Mesendoderm (in vitro differentiated cells): ENCODE results near the gene WDR47. TPM values are rescaled to one million over a fixed set of nuclear protein-coding genes. Genes with fewer than 3 reads are reported as not detected.

Source experiments
- DNase-seq: peaks from one replicate; pipeline ENCODE4 v3.0.0; 2013
- H2AK5ac ChIP-seq: 2 replicates; pipeline ENCODE4 v1.6.1; 2013; ENCODE audit warnings: low read length, inconsistent platforms
- H2BK120ac ChIP-seq: 2 replicates; pipeline ENCODE4 v1.6.1; 2013; ENCODE audit warnings: low read depth, mild to moderate bottlenecking, low read length, moderate library complexity, mixed read lengths
- H2BK15ac ChIP-seq: replicated peaks from 2 replicates; pipeline ENCODE4 v1.6.1; 2013; ENCODE audit warnings: low read depth, mild to moderate bottlenecking, moderate library complexity
- H2BK5ac ChIP-seq: 2 replicates; pipeline ENCODE4 v1.6.1; 2013; ENCODE audit warnings: low read length, inconsistent platforms
- H3K18ac ChIP-seq: 2 replicates; pipeline ENCODE4 v1.6.1; 2013; ENCODE audit warnings: mild to moderate bottlenecking, low read length, mixed read lengths
- H3K23ac ChIP-seq: one replicate; pipeline ENCODE4 v1.6.1; 2013; ENCODE audit warnings: low read length
- H3K27ac ChIP-seq: 2 replicates; pipeline ENCODE4 v1.5.1; 2013; ENCODE audit warnings: low read depth, mild to moderate bottlenecking, inconsistent platforms, low read length, moderate library complexity
- H3K27me3 ChIP-seq: 2 replicates; pipeline ENCODE4 v1.6.1; 2013; ENCODE audit warnings: low read length, control low read depth, mild to moderate bottlenecking, inconsistent platforms; ENCODE audit not compliant: insufficient read depth, poor library complexity
- H3K36me3 ChIP-seq: 2 replicates; pipeline ENCODE4 v1.6.1; 2013; ENCODE audit warnings: low read length, inconsistent platforms; ENCODE audit not compliant: control insufficient read depth, insufficient read depth
- H3K4ac ChIP-seq: one replicate; pipeline ENCODE4 v1.6.1; 2013; ENCODE audit warnings: low read depth, mild to moderate bottlenecking, low read length, moderate library complexity
- H3K4me1 ChIP-seq: 2 replicates; pipeline ENCODE4 v1.6.1; 2013; ENCODE audit warnings: low read depth, low read length, inconsistent platforms; ENCODE audit not compliant: control insufficient read depth
- H3K4me2 ChIP-seq: 2 replicates; pipeline ENCODE4 v1.6.1; 2013; ENCODE audit warnings: low read length
- H3K4me3 ChIP-seq: 2 replicates; pipeline ENCODE4 v1.5.1; 2013; ENCODE audit warnings: mild to moderate bottlenecking, low read length
- H3K56ac ChIP-seq: one replicate; pipeline ENCODE4 v1.6.1; 2013; ENCODE audit warnings: low read length
- H3K79me1 ChIP-seq: 2 replicates; pipeline ENCODE4 v1.6.1; 2013; ENCODE audit warnings: low read length, inconsistent platforms
- H3K79me2 ChIP-seq: 2 replicates; pipeline ENCODE4 v1.6.1; 2013; ENCODE audit warnings: mild to moderate bottlenecking, low read length; ENCODE audit not compliant: control insufficient read depth, insufficient read depth
- H3K9ac ChIP-seq: 2 replicates; pipeline ENCODE4 v1.6.1; 2013; ENCODE audit warnings: low read length, inconsistent platforms
- H4K5ac ChIP-seq: one replicate; pipeline ENCODE4 v1.6.1; 2013; ENCODE audit warnings: low read length
- H4K8ac ChIP-seq: one replicate; pipeline ENCODE4 v1.6.1; 2013; ENCODE audit warnings: low read depth, mild to moderate bottlenecking, control low read depth, low read length, moderate library complexity
- WGBS: extraction: QIAGEN DNeasy Blood & Tissue Kit; methylation state at CpG from one replicate; pipeline ENCODE4 v1.1.7; 2013; ENCODE audit warnings: low lambda C conversion rate, missing lambda C conversion rate; ENCODE audit not compliant: insufficient coverage; ENCODE audit errors: extremely low coverage; 5-methylcytosine and 5-hydroxymethylcytosine counted together
- polyA plus RNA-seq, 2 experiments: library from polyadenylated mRNA; stranded (reverse); fragments of 200-250 nt; gene quantifications; one replicate each; pipeline ENCODE4 v1.2.3, GENCODE V29; 2013

The WDR47 gene
- 2.6 TPM for polyA plus RNA-seq (2013, experiment 1 of 2)
- polyA plus RNA-seq (2013, experiment 2 of 2) = 2.5 TPM

GRCh38 chr1:109041621-109042468 lies at the start of gene WDR47:
Gene WDR47 (minus strand): TSS chr1:109042102. CDS start chr1:109023512, 18,590 bp downstream.
- H4K8ac ChIP-seq = peak within 1 kb of the TSS; percentile 56
- H3K23ac ChIP-seq = peak within 1 kb of the TSS; percentile 48
- H3K27ac ChIP-seq = no peak within 1 kb of the TSS
- no peak within 1 kb of the TSS for H3K4ac ChIP-seq
- H3K27me3 ChIP-seq = no peaks in the 10 kb centered on the region
- H2AK5ac ChIP-seq = no peak within 1 kb of the TSS
- no peak within 1 kb of the TSS for H3K18ac ChIP-seq
- H3K79me1 ChIP-seq = no peaks in the 10 kb centered on the region
- no peaks in the 10 kb centered on the region for H3K79me2 ChIP-seq
- no peak within 1 kb of the TSS for H4K5ac ChIP-seq
- H3K4me3 ChIP-seq = peak within 1 kb of the TSS; percentile 84
- H2BK15ac ChIP-seq = no peak within 1 kb of the TSS
- no peak within 1 kb of the TSS for H2BK120ac ChIP-seq
- no peak within 1 kb of the TSS for H2BK5ac ChIP-seq
- H3K56ac ChIP-seq = peak within 1 kb of the TSS; percentile 88
- no peaks in the 10 kb centered on the region for H3K36me3 ChIP-seq
- peak; percentile 98 for DNase-seq
- peak within 1 kb of the TSS; percentile 79 for H3K4me2 ChIP-seq
- no CpG with 5 or more reads among the region's 90 CpGs for WGBS
- H3K9ac ChIP-seq = peak within 1 kb of the TSS; percentile 85
- no peaks in the 10 kb centered on the region for H3K4me1 ChIP-seq

- H4K8ac ChIP-seq = no peak overlapping the region
- no peak overlapping the region for H2BK15ac ChIP-seq
- peak; percentile 71 for DNase-seq
- no peak overlapping the region for H2AK5ac ChIP-seq
- WGBS = no CpG with 5 or more reads among the region's 13 CpGs
- no peak overlapping the region for H4K5ac ChIP-seq
- no peak overlapping the region for H2BK120ac ChIP-seq
- no peak overlapping the region for H3K18ac ChIP-seq
- H3K23ac ChIP-seq = no peak overlapping the region
- peak overlapping the region; percentile 92 for H3K56ac ChIP-seq
- no peaks in the 10 kb centered on the region for H3K36me3 ChIP-seq
- peak overlapping the region; percentile 11 for H3K4ac ChIP-seq
- H3K4me3 ChIP-seq = peak overlapping the region; percentile 71
- no peak overlapping the region for H2BK5ac ChIP-seq
- H3K9ac ChIP-seq = peak overlapping the region; percentile 88
- H3K27me3 ChIP-seq = no peaks in the 10 kb centered on the region
- H3K27ac ChIP-seq = peak overlapping the region; percentile 48
- peak overlapping the region; percentile 58 for H3K4me2 ChIP-seq
- H3K79me2 ChIP-seq = peaks cover 2% of the 10 kb centered on the region
- H3K79me1 ChIP-seq = peaks cover 4% of the 10 kb centered on the region
- H3K4me1 ChIP-seq = peaks cover 2% of the 10 kb centered on the region
Measured at GRCh38 chr1:109091078-109091838, 49.4 kb upstream of the WDR47 start.

GRCh38 chr1:109090196-109091077 lies 48.5 kb upstream of the WDR47 start, which contains the start of gene TMEM167B:
Gene TMEM167B (plus strand): TSS chr1:109090764. CDS start chr1:109090873, 109 bp downstream.
- Histone ChIP-seq H3K27ac (peak within 1 kb of the TSS; percentile 48), H3K9ac (peak within 1 kb of the TSS; percentile 88), H3K18ac (no peak within 1 kb of the TSS), H2BK15ac (no peak within 1 kb of the TSS), H2AK5ac (no peak within 1 kb of the TSS), H3K79me1 (peaks cover 4% of the 10 kb centered on the region), H3K79me2 (peaks cover 2% of the 10 kb centered on the region), H2BK5ac (no peak within 1 kb of the TSS), H3K23ac (no peak within 1 kb of the TSS), H3K4ac (peak within 1 kb of the TSS; percentile 11), H3K36me3 (no peaks in the 10 kb centered on the region), H3K27me3 (no peaks in the 10 kb centered on the region), H3K4me2 (peak within 1 kb of the TSS; percentile 58), H2BK120ac (no peak within 1 kb of the TSS), H3K4me1 (peaks cover 2% of the 10 kb centered on the region), H3K56ac (peak within 1 kb of the TSS; percentile 92), H3K4me3 (peak within 1 kb of the TSS; percentile 71), H4K5ac (no peak within 1 kb of the TSS), H4K8ac (no peak within 1 kb of the TSS)
- DNase-seq = peak; percentile 98
- WGBS = no CpG with 5 or more reads among the region's 67 CpGs

GRCh38 chr1:109089242-109090015 lies 47.5 kb upstream of the WDR47 start:
- H3K56ac ChIP-seq = no peak overlapping the region
- H3K27me3 ChIP-seq = no peaks in the 10 kb centered on the region
- no peak overlapping the region for H2BK5ac ChIP-seq
- no CpG with 5 or more reads among the region's 31 CpGs for WGBS
- no peak overlapping the region for H4K8ac ChIP-seq
- H3K4me3 ChIP-seq = no peak overlapping the region
- H3K23ac ChIP-seq = no peak overlapping the region
- H2BK120ac ChIP-seq = no peak overlapping the region
- H4K5ac ChIP-seq = no peak overlapping the region
- H2AK5ac ChIP-seq = no peak overlapping the region
- no peak overlapping the region for H2BK15ac ChIP-seq
- no peak overlapping the region for H3K18ac ChIP-seq
- no peaks in the 10 kb centered on the region for H3K36me3 ChIP-seq
- no peak overlapping the region for H3K27ac ChIP-seq
- H3K4me1 ChIP-seq = peaks cover 2% of the 10 kb centered on the region
- no peak overlapping the region for H3K4ac ChIP-seq
- peaks cover 2% of the 10 kb centered on the region for H3K79me2 ChIP-seq
- DNase-seq = peak; percentile 81
- no peak overlapping the region for H3K9ac ChIP-seq
- no peak overlapping the region for H3K4me2 ChIP-seq
- H3K79me1 ChIP-seq = peaks cover 4% of the 10 kb centered on the region
